H1 (cell line): ENCODE results near the gene GABRD. TPM values are rescaled to one million over a fixed set of nuclear protein-coding genes. Genes with fewer than 3 reads are reported as not detected.

Experiments
- CHD7 ChIP-seq: fragments of 300-600 bp; sonication (generic); IDR thresholded peaks from 2 replicates; pipeline ENCODE4 v1.7.1; 2012; ENCODE audit warnings: low read length, moderate library complexity, mild to moderate bottlenecking, inconsistent platforms; ENCODE audit not compliant: insufficient replicate concordance
- CTBP2 ChIP-seq: IDR thresholded peaks from 2 replicates; pipeline ENCODE4 v1.7.0; 2011; ENCODE audit warnings: borderline replicate concordance, mild to moderate bottlenecking, moderate library complexity, mixed read lengths, low read length; ENCODE audit not compliant: insufficient read depth, insufficient read length
- MAX ChIP-seq: IDR thresholded peaks from 2 replicates; pipeline ENCODE4 v1.6.1; 2012; ENCODE audit warnings: inconsistent platforms
- RNF2 ChIP-seq: fragments of 200-900, 300-1000 bp; sonication (generic); IDR thresholded peaks from 2 replicates; pipeline ENCODE4 v1.7.1; 2016; ENCODE audit warnings: borderline replicate concordance, low read depth, mild to moderate bottlenecking, antibody characterized with exemption, low read length; ENCODE audit not compliant: poor library complexity, severe bottlenecking; ENCODE audit errors: missing control alignments
- SUZ12 ChIP-seq: fragments of 200-600 bp; sonication (generic); IDR thresholded peaks from 2 replicates; pipeline ENCODE4 v1.6.1; 2012; ENCODE audit warnings: mild to moderate bottlenecking, inconsistent platforms, low read length, moderate library complexity, mixed read lengths
- polyA plus RNA-seq, 7 experiments: library from polyadenylated mRNA; depleted of rRNA in 3 of 7; stranded (reverse) in 5 of 7; unstranded in 2 of 7; fragments of >200 nt in 5 of 7; fragments of 200-250 nt in 2 of 7; gene quantifications; 1 replicate in 5 of 7; 2 replicates in 1 of 7; 4 replicates in 1 of 7; pipeline versions ENCODE4 v1.2.1 to v1.2.3, GENCODE V29; 2011 to 2013; ENCODE audit warnings: missing spikeins in 2 of 7, mixed read lengths in 2 of 7
- total RNA-seq: library from RNA; stranded (reverse); fragmentation: NEBNext Ultra II Directional; extraction: Animal tissue kit (Norgen Biotek cat#: 25700); gene quantifications from 2 replicates; pipeline ENCODE4 v1.2.1, GENCODE V29; 2021

The GABRD gene
- total and polyA plus RNA-seq, 2 of the 8 experiments (the other 6 are each of a cell fraction or from before 2014, with no cell fraction given), result 1.8 to 3.0 TPM

GRCh38 chr1:2079396-2080085 is 60.4 kb downstream of the GABRD start (continued):
- TF ChIP-seq CHD7 (no peak), CTBP2 (no peak), RNF2 (no peak), MAX (no peak), SUZ12 (no peak)
